HG03064 (cell line): ENCODE results near the gene COA8.

Source experiments
- ATAC-seq: cut with Tn5 transposase; IDR thresholded peaks from one replicate; pipeline ENCODE4 v1.9.1; 2021; ENCODE audit warnings: low read depth; ENCODE audit not compliant: unreplicated experiment

The COA8 gene

GRCh38 chr14:103562429-103563225, at the start of gene COA8, which contains the start of gene BAG5:
COA8 (plus strand) TSS chr14:103562960; CDS start chr14:103563002, 42 bp downstream.
BAG5 (minus strand) TSS chr14:103562657; CDS start chr14:103561164, 1,493 bp downstream.
- ATAC-seq: peak; percentile 74

DNA sequence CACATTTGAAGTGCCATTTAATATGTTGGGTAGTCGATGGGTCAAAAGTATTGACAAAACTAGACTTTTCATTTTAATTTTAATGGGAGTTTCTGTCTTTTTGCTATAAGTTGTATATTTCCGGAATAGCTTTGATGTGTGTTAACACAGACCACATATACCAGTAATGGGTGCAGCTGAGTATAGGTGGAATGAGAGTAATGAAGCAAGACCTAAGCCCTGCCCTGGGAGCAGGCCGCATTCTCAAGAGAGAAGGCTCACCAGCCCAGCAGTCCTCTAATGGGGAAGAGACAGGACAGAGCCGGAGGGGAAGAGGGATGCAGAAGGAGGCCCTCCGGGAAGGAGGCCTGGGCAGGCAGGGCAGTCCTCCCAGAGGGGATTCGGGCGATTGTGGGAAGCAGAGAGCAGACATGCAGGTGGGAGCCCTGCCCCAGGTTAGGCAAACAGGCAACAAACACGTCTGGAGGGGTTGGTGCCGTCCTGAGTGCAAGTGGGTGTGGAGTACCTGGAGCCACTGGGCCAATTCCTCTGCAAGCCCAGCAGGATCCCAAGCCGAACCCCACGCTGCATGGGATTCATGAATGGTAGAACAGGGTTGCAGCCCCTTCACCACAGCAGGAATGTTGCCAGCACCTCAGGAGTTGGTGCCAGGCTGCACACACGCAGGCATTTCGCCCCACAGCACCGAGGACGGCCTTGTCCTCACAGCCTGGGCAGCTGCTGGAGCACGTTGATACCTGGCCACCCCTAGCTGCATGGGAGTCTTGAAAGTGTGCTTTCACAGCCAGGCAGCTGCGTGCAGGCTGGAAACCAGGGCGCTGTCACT, 48.0 kb upstream of the COA8 start:
- ATAC-seq: no peak

DNA sequence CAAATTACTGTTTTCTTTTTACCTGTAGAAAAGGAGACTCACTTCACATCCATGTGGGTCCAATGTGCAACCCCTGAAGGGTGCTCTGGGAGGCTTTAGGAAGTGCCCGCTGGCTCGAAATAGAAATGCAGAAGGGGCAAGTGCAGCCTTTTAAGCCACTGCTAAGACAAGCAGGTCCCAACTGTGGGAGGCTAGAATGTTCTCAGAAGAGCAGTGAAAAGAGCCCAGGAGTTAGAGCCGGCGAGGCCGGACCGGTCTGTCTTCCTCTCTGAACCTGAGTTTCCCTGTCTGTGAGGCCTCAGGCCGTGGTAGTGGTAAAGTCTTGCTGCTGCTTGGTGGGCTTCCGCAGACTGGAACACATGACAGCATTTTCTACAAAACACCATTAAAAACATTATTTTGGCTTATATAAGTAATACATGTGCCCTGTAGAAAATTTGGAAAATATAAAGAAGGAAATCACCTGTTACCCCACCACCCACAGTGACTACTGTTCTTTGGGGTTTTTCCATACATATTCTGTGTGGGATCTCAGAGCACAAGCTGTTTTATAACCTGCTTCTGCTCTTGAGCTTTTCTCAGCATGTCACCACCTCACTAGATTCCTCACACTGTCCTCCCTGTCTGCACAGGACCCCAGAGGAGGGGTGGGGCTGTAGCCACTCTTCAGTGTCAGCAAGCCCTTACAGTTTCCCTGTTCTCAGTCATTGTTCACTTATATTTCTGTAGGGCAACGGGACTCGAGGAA, 46.2 kb upstream of the COA8 start:
- no peak for ATAC-seq

DNA sequence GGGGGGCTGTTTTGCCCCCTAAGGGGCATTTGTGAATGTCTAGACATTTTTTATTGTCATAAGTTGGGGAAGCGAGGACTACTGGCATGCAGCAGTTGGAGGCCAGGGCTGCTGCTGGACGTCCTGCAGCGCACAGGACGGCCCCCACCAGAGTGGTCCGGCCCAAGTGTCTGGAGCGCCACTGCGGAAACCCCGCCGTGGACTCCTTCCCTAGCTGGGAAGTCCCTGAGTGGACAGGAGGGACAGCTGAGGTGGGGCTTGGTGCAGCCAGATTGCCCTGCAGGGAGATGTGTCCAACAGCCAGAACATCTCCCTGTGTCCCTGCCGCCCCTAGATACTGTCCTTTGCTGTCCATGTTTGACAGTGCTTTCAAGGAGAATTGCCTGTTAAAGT, 45.6 kb upstream of the COA8 start:
- ATAC-seq: no peak

DNA sequence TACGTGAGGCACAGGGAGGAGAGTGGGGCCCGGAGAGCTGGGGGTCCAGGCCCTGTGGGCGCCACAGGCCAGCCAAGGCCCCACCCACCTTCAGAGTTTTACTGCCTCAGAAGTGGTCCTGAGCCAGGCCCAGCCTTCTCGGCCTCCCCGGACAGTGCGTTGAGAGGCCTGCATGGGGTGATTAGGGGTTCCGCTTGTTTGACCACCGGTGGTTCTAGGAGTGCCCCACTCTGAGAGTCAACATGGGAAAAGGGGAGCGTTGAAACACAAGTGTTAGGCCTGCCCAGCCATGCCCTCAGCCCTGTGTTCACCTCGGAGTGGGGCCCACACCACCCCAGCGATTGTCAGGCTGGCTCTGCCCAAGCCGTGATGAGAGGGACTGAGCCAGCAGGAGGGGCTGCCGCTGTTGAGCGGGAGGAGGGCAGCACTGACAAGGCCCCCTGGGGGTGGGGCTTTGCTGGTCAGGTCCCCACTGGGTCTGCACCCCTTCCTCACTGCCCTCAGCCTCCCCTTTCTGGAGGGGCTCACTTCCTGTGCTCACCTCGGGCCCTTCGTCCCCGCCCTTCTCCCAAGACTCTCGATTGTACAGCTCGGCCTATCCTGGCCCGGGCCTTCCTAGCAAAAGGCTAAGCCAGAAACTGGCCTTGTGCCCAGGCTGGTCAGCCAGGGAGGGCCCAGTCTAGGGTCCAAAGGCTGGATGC, 44.9 kb upstream of the COA8 start:
- ATAC-seq: no peak

DNA sequence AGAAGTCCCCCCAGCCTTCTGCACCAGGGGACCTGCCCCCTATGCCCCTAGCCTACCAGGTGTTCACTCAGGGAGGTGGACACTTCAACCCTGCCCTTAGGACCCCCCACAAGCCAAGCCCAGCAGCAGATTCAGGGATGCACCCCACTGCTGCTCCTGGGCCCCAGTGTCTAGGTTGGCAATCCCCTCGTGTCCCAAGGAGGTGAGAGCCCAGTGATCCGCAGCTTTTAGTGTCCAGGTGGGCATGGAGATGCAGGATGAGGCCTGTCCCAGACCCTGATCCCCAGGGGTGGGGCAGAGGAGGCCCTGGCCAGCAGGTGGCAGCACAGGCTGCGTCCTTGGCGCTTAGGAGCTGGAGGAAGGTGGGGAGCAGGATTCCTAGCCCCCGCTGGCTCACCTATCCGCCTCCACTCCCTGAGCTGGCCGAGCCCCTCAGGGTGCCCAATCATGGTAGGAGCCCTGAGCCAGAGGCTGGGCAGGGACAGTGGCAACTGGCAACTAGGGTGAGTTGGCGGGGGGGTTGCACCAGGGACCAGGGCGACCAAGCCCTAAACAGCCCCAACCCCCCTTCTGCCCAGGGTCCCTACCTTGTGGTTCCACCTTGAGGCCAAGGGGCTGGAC, 44.2 kb upstream of the COA8 start:
- ATAC-seq: no peak

DNA sequence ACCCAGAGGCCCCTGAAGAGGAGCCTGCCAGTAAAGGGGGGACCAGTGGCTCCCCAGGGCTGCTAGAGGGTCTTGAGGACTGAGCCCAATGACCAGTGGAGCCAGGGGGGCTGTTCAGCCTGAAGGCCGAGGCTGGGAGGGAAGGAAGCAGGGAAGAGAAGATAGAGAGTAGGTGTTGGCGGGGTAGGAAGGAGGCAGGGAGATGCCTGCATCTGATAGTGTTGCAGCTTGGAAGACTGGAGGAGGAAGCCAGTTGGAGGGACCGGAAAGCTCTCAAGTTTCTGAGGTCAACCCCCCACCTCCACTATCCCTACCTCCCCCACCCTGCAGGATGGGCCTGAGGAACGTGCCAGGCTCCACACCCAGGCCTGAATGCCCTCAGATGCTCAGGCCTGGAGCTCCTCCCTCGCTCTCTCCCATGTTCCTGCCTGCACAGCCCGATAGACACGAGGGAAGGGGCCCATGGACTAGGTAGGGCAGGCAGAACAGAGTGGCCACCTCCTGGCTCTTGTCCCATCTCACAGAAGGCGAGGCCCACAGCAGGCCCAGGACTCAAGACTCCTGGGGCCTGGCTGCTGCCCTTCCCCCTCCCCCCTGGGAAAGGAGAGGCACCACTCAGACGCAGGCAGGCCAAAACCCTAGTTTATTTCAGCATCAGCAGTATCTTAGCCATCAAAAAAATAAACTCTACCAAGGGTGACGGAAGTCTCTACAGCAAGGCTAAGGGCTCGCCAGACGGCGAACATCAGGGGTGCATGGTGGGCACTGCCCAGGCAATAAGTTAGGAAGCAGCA, 43.5 kb upstream of the COA8 start:
- no peak for ATAC-seq

- no peak for ATAC-seq
Observed at GRCh38 chr14:103519837-103520212, 42.9 kb upstream of the COA8 start.

GRCh38 chr14:103520269-103520656, 42.5 kb upstream of the COA8 start:
- ATAC-seq: no peak

- no peak for ATAC-seq
Observed at GRCh38 chr14:103520657-103521437, 41.9 kb upstream of the COA8 start.

- ATAC-seq: no peak
Observed at GRCh38 chr14:103521438-103521950, 41.3 kb upstream of the COA8 start.

- no peak for ATAC-seq
Observed at GRCh38 chr14:103521951-103522563, 40.7 kb upstream of the COA8 start.

DNA sequence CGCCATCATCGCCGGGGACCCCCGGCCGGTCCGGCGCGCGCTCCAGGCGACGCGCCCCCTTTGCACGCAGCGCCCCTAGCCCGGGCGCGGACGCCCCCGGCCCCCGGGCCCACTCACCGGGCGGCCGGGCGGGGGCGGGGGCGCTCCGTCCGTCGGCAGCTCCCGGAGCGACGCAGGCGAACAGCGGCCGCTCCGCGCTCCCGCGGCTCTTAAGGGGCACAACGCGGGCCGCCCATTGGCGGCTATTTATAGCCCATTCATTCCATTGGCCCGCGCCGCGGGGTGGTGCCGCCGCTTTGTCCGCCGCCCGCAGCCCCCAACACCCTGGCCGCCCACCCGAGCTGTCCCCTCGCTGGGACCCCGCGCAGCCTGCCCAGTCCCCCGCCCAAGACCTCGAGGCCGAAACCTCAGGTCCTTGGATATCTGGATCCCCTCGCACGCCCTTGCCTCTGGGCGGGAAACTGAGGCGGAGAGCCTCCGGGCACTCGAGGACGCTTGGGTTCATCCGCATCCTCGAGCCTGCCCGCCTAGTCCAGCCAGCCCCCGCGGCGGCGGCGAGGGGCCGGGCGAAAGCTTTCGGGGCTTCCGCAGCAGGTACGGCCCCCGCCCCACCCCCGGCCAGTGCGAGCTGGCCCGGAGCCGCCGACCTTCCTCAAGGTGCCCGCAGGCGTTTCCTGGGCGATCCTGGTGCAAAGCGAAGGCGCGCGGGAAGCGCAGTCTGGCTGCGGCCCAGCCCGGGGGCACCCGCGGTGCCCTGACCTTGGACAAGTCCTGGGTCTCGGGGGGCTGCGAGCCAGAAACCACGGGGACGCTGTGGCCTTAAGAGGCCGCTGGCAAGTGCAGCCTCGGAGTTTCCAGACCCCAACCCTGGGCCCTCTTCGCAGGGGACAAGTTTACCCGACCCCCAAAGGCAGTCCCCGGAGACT, 39.8 kb upstream of the COA8 start, which contains the start of gene CKB:
Gene CKB (minus strand): TSS at position 182 of the 926 bp plus-strand sequence. CDS start 337 bp downstream, outside the sequence.
- ATAC-seq: no peak

- ATAC-seq: no peak
Observed at GRCh38 chr14:103523575-103523954, 39.2 kb upstream of the COA8 start.

DNA sequence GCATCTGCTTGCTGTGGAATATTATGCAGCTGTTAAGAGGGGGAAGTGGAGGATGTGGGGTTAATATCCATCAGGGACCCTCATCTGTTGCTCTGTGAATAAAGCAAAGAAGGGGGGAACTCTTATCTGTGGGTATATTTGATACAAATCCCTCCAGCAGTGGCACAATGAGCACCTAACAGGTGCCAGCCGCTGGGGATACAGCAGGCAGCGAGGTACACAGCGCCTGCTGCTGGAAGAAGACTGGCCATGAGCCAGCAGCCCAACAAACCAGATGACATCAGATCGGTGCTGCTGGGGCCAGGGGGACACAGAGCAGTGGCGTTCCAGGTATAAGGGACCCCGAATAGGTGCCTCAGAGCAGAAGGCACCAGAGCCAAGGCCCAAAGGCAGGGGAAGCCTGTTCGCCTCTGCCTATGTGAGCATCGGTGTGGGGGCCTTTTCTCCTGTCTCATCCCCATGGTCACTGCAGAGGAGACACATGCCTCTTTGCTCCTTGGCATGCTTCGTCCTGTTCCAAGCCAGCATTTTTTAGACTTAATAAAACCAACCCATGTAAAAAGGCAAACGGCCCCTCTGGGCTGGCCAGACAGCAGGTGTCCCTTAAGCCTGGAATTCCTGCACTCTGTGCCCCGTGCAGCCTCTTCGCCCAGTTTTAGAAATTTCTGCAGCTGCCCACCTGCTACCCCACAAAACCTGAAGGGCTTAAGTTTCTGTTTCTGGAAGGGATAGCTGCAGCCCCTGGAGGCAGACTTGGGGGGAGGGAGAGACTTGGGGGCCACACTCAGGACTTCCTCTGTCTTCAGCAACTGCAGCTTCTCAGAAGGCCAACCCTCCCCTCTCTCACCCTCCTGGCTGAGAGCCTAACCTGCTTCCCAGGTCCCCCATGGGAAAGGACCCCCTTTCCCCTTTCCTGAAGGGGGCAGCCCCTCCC, 38.5 kb upstream of the COA8 start:
- no peak for ATAC-seq
